Adrenal gland (tissue), 19 donors: ENCODE results near the gene PRSS56. TPM values are rescaled to one million over a fixed set of nuclear protein-coding genes. Genes with fewer than 3 reads are reported as not detected.

Source experiments
- DNase-seq, 7 donors: peaks; one replicate each; pipeline ENCODE4 v3.0.0-alpha.2; 2019 to 2020
- H3K27ac ChIP-seq, 5 donors: fragments of 200-600 bp; sonication (generic) in 4 of 5; 1 replicate in 3 of 5; 2 replicates in 2 of 5; pipeline versions ENCODE4 v1.5.1 to v1.8.0; 2016 to 2020; ENCODE audit warnings: mild to moderate bottlenecking in 1 of 5
- H3K27me3 ChIP-seq: fragments of 200-600 bp; 2 replicates; pipeline ENCODE4 v1.8.0; 2021
- H3K36me3 ChIP-seq, 2 donors: fragments of 200-600 bp; replicated peaks in 1 of 2; 1 replicate in 1 of 2; 2 replicates in 1 of 2; pipeline versions ENCODE4 v1.5.1 to v1.8.0; 2018 to 2022
- H3K4me1 ChIP-seq, 2 donors: fragments of 200-600 bp; replicated peaks in 1 of 2; 1 replicate in 1 of 2; 2 replicates in 1 of 2; pipeline versions ENCODE4 v1.5.1 to v1.8.0; 2018 to 2021
- H3K4me3 ChIP-seq, 4 donors: fragments of 200-600 bp; sonication (generic) in 3 of 4; one replicate each; pipeline ENCODE4 v1.5.1; 2016 to 2018
- H3K9me3 ChIP-seq, 3 donors: fragments of 200-600 bp; sonication (generic) in 1 of 3; replicated peaks in 1 of 3; 1 replicate in 2 of 3; 2 replicates in 1 of 3; pipeline versions ENCODE4 v1.5.1 to v1.8.0; 2016 to 2021
- POLR2A ChIP-seq, 2 donors: fragments of 450-650 bp; IDR thresholded peaks; one replicate each; pipeline ENCODE4 v1.6.1; 2017; ENCODE audit warnings: antibody characterized with exemption in 2 of 2, mild to moderate bottlenecking in 2 of 2, moderate library complexity in 1 of 2
- WGBS, 4 donors: extraction: QIAGEN DNeasy Blood & Tissue Kit in 2 of 4; methylation state at CpG; one replicate each; pipeline versions ENCODE4 v1.1.5 to v1.1.7; 2013 to 2017; 5-methylcytosine and 5-hydroxymethylcytosine counted together
- intact Hi-C, 2 donors: fragments of 100-400 bp; cut with DNase I; formaldehyde crosslinking; loops; one replicate each; pipeline versions ENCODE4 v1.14.1 to v1.15.0; 2022 to 2023
- long read RNA-seq, 10 donors: library from polyadenylated mRNA in 3 of 10; unstranded in 2 of 10; stranded (forward) in 1 of 10; transcript quantifications; one replicate each; pipeline ENCODE4 v2.0.0 and lab custom pipeline, GENCODE V29; 2021 to 2026
- polyA plus RNA-seq, 3 donors: library from polyadenylated mRNA; stranded (reverse); fragments of 200-250 nt in 2 of 3; fragments of 350-450 nt in 1 of 3; fragmentation: Illumina TruSeq in 1 of 3; extraction: RNeasy Lipid Tissue Mini Kit (QIAGEN cat#74804) in 1 of 3; gene quantifications; one replicate each; pipeline ENCODE4 v1.2.3, GENCODE V29; 2013 to 2014
- total RNA-seq, 9 donors: library from RNA; depleted of rRNA in 4 of 9; stranded (reverse); fragments of >200 nt in 4 of 9; fragments of 120-200 nt in 1 of 9; fragmentation: NEBNext Ultra II Directional in 1 of 9; extraction: Animal tissue kit (Norgen Biotek cat#: 25700) in 1 of 9; gene quantifications; one replicate each; pipeline versions ENCODE4 v1.1.0 to v1.2.4, GENCODE V29; 2013 to 2023
- TF ChIP-seq, protein P1 (sequence below), 6 experiments: fragments of 450-650 bp in 4 of 6; fragments of 200-600 bp in 2 of 6; sonication (generic) in 1 of 6; IDR thresholded peaks; 1 replicate in 5 of 6; 2 replicates in 1 of 6; pipeline versions ENCODE4 v1.5.1 to v1.8.0; 2016 to 2021; ENCODE audit warnings: antibody characterized with exemption in 6 of 6, mild to moderate bottlenecking in 2 of 6, moderate library complexity in 1 of 6
- donor health status: healthy with polysubstance abuse.
- donor health status: Bipolar disorder and iron deficiency.
- donor health status: DM: yes; HTN: yes; CAD: no.
- donor health status: DM: no; HTN: no; CAD: no.
- donor health status: DM: no; HTN: no; CAD: no.
- donor health status: DM: yes; HTN: yes; CAD: no.

Gene PRSS56
- total RNA-seq (under 1 TPM in 2 of 9 donors, not detected in 7; 0.06 to 0.28 TPM), polyA plus RNA-seq (under 1 TPM in 1 of 3 donors, not detected in 2; 0.07 TPM)
- long read RNA-seq, donor 1 = 0 reads
- long read RNA-seq, donor 2 = 0 reads
- long read RNA-seq, donor 3 = 0 reads
- long read RNA-seq, donor 4 = 0 reads
- long read RNA-seq, donor 5 = 0 reads
- long read RNA-seq, donor 6 = 0 reads
- long read RNA-seq, donor 7 = 0 reads
- long read RNA-seq, donor 8 = 0 reads
- long read RNA-seq, donor 9 = 0 reads
- long read RNA-seq, donor 10 = 0 reads

DNA sequence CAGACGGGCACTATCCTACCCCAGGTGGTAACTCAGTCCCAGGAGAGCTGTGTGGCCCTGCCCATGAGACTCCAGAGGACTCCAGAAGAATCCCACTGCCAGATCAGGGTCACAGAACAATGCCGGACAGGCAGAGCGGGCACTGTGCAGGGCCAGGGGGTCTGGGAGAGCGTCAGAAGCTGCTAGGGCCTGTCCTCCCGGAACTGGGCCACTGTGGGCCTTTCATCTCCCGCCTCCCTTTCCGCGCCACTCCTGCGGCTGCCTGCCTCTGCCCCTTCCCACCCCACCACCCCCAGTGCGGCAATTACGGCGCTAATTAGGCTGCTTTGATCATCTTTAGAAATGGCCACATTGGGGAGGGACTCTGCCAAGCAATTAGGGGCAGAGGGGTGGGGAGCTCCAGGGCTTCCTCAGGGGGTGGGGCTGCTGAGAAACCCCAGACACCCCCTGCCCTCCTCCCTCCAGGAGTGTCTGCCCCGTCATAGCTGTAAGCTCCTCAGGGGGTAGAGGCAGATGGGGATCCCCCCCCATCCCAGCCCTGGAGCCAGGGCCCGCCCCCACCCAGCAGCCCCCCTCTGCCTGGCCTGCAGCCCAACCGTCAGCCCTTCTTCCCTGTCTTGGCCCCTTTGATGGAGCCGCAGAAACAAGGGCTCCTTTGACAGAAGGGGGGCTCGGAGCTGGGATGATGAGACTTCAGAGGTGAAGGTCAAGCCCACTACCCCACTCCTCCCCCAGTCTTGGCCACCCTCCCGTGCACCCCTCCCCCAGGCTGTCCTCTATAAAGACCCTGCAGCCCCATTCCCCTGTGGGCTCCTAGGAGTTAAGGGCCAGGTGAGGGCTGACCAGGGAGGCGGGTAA is at the start of gene PRSS56:
Gene PRSS56, plus strand, starts transcription at position 808 of the 858 bp plus-strand sequence. CDS start 211 bp downstream, outside the sequence.
- Histone ChIP-seq H3K4me1 (peaks cover 0 to 23% of the 10 kb centered on the region in 2 donors), H3K4me3 (no peak within 1 kb of the TSS), H3K9me3 (no peaks in the 10 kb centered on the region), H3K27me3 (peaks cover 36% of the 10 kb centered on the region), H3K36me3 (no peaks in the 10 kb centered on the region), H3K27ac (no peak within 1 kb of the TSS)
- 69 to 84% (median 79%) methylated on average over 11 to 19 of the region's 19 CpGs for WGBS, 4 donors
- DNase-seq = no peak
- TF ChIP-seq POLR2A (IDR thresholded peaks at IDR 0.05) = no peak
- TF ChIP-seq, protein P1, sequence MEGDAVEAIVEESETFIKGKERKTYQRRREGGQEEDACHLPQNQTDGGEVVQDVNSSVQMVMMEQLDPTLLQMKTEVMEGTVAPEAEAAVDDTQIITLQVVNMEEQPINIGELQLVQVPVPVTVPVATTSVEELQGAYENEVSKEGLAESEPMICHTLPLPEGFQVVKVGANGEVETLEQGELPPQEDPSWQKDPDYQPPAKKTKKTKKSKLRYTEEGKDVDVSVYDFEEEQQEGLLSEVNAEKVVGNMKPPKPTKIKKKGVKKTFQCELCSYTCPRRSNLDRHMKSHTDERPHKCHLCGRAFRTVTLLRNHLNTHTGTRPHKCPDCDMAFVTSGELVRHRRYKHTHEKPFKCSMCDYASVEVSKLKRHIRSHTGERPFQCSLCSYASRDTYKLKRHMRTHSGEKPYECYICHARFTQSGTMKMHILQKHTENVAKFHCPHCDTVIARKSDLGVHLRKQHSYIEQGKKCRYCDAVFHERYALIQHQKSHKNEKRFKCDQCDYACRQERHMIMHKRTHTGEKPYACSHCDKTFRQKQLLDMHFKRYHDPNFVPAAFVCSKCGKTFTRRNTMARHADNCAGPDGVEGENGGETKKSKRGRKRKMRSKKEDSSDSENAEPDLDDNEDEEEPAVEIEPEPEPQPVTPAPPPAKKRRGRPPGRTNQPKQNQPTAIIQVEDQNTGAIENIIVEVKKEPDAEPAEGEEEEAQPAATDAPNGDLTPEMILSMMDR (IDR thresholded peaks at IDR 0.05) = no peak
- intact Hi-C loops = loop anchor here (2.0 to 10.0 kb wide), 3 partner anchors 73 to 615 kb away; no protein-coding TSS in a partner anchor

DNA sequence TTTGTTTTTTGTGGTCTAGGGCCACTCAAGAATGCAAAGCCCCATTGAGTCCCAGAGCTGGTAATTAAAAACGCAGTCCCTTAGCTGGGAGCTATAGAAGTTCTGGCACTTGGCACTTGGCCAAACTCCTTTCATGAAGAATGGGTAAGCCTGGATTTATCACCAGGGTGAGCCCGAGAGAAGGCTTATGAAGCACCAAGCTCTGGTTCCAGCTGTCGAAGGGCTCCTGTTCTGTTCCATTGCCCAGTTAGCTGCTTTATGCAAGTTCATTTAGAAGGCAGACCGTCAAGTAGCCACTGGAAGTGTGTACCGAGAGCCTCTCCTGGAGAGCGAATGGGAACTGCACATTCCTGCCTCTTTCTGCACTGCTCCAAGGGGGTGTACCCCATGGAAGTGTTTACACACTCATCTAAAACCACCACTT is 46.7 kb upstream of the PRSS56 start:
- Histone ChIP-seq H3K36me3 (no peaks in the 10 kb centered on the region), H3K9me3 (no peaks in the 10 kb centered on the region), H3K27me3 (no peaks in the 10 kb centered on the region), H3K27ac (no peak overlapping the region), H3K4me3 (no peak overlapping the region), H3K4me1 (no peaks in the 10 kb centered on the region)
- TF ChIP-seq POLR2A (IDR thresholded peaks at IDR 0.05) = no peak
- TF ChIP-seq, protein P1 (IDR thresholded peaks at IDR 0.05) = no peak
- peak in 6 of 7 donors; percentile 11 to 67 (median 54) for DNase-seq
- intact Hi-C loops = no loop called here
- 39 to 71% (median 44%) methylated on average over 2 to 6 of the region's 6 CpGs for WGBS, 4 donors

DNA sequence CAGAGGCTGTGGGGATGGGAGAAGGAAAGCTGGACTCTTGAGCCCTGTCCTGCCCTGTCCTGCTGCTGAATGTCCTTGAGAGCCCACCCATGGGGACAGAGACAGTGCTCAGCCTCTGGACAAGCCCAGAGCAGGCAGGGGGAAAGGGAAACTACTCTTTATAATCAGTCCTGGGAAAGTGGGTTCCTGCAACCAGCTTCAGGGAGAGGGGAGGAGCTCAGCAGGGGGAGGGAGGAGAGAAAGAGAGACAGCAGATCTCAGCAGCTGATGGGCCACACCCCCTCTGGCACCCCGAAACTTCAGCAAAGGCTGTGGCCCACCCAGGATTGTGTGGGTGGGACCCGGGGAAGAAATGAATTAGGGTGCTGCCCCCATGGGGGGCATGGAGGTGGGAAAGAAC is 44.1 kb upstream of the PRSS56 start:
- no peaks in the 10 kb centered on the region for H3K4me1 ChIP-seq
- 64 to 90% (median 75%) methylated on average over 2 of the region's 2 CpGs for WGBS, 4 donors
- DNase-seq = peak in 1 of 7 donors; percentile 8

DNA sequence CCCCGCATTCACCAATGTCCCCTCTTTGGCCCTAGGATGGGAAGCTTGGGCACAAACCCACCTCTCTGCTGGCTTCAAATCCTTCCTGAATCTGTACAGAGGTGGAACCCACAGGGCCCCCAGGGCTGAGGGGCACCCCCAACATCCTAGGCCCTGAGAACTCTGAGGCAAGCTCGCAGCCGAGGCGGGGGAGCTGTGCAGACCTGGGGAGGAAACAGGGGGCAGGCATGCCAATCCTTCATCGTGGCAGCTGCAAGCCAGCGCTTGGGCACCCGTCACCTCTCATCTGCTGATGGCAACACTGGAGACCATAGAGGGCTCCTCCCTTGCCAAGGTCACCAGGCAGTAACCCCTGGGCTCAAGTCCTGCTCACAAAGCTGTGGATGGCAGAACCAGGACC is 43.4 kb upstream of the PRSS56 start:
- no peak overlapping the region for H3K4me3 ChIP-seq
- H3K4me1 ChIP-seq = no peaks in the 10 kb centered on the region
- H3K27ac ChIP-seq = no peak overlapping the region
- intact Hi-C loops = no loop called here
- TF ChIP-seq, protein P1 (IDR thresholded peaks at IDR 0.05) = no peak
- TF ChIP-seq POLR2A (IDR thresholded peaks at IDR 0.05) = no peak
- no peaks in the 10 kb centered on the region for H3K27me3 ChIP-seq
- peak in 1 of 7 donors; percentile 7 for DNase-seq
- no peaks in the 10 kb centered on the region for H3K36me3 ChIP-seq
- no peaks in the 10 kb centered on the region for H3K9me3 ChIP-seq
- WGBS, 4 donors = 86 to 95% (median 93%) methylated on average over 5 to 7 of the region's 7 CpGs

More for the DNA sequence above, 44.1 kb upstream of the PRSS56 start:
- TF ChIP-seq POLR2A (IDR thresholded peaks at IDR 0.05) = no peak
- TF ChIP-seq, protein P1 (IDR thresholded peaks at IDR 0.05) = no peak
- Histone ChIP-seq H3K27me3 (no peaks in the 10 kb centered on the region), H3K4me3 (no peak overlapping the region), H3K9me3 (no peaks in the 10 kb centered on the region), H3K36me3 (no peaks in the 10 kb centered on the region), H3K27ac (no peak overlapping the region)
- intact Hi-C loops = no loop called here
